HL-60 (cell line): ENCODE data around the gene FBXL7.

Source experiments
- DNase-seq, 2 experiments: peaks; one replicate each; pipeline ENCODE4 v3.0.0-alpha.2; 2010 to 2020; ENCODE audit warnings: low read depth in 1 of 2, low spot score in 1 of 2
- H3K27ac ChIP-seq: fragments of 250-450 bp; sonication (Bioruptor Pico); replicated peaks from 2 replicates; pipeline ENCODE4 v1.5.1; 2020; ENCODE audit warnings: mild to moderate bottlenecking, moderate library complexity
- H3K27me3 ChIP-seq: fragments of 250-450 bp; sonication (Bioruptor Pico); 2 replicates; pipeline ENCODE4 v1.5.1; 2021; ENCODE audit warnings: mild to moderate bottlenecking, moderate library complexity; ENCODE audit not compliant: insufficient read depth, poor library complexity, severe bottlenecking
- H3K4me3 ChIP-seq: replicated peaks from 2 replicates; pipeline ENCODE4 v1.5.1; 2011; ENCODE audit warnings: mild to moderate bottlenecking, control low read depth, low read length; ENCODE audit not compliant: insufficient read depth
- GABPA ChIP-seq: IDR thresholded peaks from 2 replicates; pipeline ENCODE4 v1.6.1; 2012; ENCODE audit warnings: low read depth
- POLR2AphosphoS5 ChIP-seq: IDR thresholded peaks from 2 replicates; pipeline ENCODE4 v1.6.1; 2012; ENCODE audit warnings: low read depth
- SPI1 ChIP-seq: IDR thresholded peaks from 2 replicates; pipeline ENCODE4 v1.6.1; 2012; ENCODE audit warnings: low read depth, mild to moderate bottlenecking, borderline replicate concordance
- TF ChIP-seq, protein P1 (sequence below): IDR thresholded peaks from one replicate; pipeline ENCODE4 v1.5.1; 2011; ENCODE audit warnings: low read length, control low read depth, inconsistent platforms; ENCODE audit not compliant: insufficient read depth
- TF ChIP-seq, protein P2 (sequence below): IDR thresholded peaks from 2 replicates; pipeline ENCODE4 v1.6.1; 2012; ENCODE audit warnings: low read depth; ENCODE audit not compliant: insufficient replicate concordance

Gene FBXL7

DNA sequence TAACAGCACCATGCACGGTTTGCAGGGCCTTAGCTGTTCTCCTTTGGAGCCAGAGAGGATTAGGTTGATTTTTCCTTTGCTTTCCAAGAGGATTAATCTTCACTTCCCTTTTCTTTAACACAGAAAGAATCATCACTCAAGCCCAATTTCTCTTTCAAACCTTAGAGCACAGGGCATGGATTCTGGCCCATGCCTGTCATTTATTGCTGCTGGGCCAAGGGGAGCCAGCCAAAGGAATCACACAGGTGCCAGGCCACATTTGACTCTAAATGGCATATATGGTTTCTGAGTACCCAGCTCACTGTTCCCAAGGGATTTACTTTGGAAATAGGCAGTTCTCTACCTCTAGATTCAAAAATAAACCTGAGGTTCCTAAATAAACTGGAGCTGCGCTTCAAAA is 58.3 kb downstream of the FBXL7 start:
- Histone ChIP-seq H3K27ac (no peak overlapping the region), H3K4me3 (no peak overlapping the region), H3K27me3 (no peaks in the 10 kb centered on the region)
- no peak for DNase-seq
- TF ChIP-seq SPI1: no peak
- TF ChIP-seq, protein P1, sequence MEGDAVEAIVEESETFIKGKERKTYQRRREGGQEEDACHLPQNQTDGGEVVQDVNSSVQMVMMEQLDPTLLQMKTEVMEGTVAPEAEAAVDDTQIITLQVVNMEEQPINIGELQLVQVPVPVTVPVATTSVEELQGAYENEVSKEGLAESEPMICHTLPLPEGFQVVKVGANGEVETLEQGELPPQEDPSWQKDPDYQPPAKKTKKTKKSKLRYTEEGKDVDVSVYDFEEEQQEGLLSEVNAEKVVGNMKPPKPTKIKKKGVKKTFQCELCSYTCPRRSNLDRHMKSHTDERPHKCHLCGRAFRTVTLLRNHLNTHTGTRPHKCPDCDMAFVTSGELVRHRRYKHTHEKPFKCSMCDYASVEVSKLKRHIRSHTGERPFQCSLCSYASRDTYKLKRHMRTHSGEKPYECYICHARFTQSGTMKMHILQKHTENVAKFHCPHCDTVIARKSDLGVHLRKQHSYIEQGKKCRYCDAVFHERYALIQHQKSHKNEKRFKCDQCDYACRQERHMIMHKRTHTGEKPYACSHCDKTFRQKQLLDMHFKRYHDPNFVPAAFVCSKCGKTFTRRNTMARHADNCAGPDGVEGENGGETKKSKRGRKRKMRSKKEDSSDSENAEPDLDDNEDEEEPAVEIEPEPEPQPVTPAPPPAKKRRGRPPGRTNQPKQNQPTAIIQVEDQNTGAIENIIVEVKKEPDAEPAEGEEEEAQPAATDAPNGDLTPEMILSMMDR: no peak
- TF ChIP-seq GABPA: no peak
- TF ChIP-seq, protein P2, sequence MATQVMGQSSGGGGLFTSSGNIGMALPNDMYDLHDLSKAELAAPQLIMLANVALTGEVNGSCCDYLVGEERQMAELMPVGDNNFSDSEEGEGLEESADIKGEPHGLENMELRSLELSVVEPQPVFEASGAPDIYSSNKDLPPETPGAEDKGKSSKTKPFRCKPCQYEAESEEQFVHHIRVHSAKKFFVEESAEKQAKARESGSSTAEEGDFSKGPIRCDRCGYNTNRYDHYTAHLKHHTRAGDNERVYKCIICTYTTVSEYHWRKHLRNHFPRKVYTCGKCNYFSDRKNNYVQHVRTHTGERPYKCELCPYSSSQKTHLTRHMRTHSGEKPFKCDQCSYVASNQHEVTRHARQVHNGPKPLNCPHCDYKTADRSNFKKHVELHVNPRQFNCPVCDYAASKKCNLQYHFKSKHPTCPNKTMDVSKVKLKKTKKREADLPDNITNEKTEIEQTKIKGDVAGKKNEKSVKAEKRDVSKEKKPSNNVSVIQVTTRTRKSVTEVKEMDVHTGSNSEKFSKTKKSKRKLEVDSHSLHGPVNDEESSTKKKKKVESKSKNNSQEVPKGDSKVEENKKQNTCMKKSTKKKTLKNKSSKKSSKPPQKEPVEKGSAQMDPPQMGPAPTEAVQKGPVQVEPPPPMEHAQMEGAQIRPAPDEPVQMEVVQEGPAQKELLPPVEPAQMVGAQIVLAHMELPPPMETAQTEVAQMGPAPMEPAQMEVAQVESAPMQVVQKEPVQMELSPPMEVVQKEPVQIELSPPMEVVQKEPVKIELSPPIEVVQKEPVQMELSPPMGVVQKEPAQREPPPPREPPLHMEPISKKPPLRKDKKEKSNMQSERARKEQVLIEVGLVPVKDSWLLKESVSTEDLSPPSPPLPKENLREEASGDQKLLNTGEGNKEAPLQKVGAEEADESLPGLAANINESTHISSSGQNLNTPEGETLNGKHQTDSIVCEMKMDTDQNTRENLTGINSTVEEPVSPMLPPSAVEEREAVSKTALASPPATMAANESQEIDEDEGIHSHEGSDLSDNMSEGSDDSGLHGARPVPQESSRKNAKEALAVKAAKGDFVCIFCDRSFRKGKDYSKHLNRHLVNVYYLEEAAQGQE: no peak
- no peak for TF ChIP-seq POLR2AphosphoS5

DNA sequence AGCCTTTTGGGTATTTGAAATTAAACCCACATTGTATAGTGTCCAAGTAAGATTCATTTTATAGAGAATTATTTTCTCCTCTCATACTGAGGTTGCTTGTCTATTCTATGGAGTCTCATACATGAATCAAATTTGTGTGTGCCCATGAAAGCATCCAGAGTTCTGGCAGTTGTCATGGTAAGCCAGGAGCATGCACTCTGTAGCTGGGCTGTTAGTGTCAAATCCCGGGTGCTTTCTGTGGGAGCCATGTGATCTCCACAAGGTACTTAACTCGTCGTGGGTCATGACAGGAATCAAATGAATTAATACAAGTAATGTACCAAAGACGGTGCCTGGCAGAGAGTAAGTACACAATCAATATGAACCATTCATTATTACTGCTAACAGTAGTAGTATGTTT is 58.7 kb downstream of the FBXL7 start:
- H3K27me3 ChIP-seq: no peaks in the 10 kb centered on the region
- TF ChIP-seq SPI1: no peak
- no peak for DNase-seq

DNA sequence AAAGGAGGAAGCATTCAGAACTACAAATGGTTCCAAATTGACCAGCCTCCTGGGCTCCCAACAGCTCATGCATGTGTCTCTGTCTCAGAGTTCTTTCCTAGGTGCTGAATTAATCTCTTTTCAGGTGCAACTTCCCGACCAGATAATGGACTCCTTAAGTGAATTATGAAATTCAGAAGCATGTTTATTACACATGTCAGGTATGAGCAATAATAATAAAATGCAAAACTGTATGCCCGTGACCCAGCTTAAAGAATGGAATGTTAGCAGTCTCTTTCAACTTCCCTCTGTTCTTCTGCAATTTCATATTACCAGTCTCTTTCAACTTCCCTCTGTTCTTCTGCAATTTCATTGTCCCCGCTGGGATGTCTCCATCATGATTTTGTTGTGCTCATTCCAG is 60.4 kb downstream of the FBXL7 start:
- no peak for DNase-seq
- Histone ChIP-seq H3K27me3 (no peaks in the 10 kb centered on the region), H3K27ac (no peak overlapping the region), H3K4me3 (no peak overlapping the region)
- TF ChIP-seq, protein P1: no peak
- TF ChIP-seq, protein P2: no peak
- TF ChIP-seq POLR2AphosphoS5 (no peak), GABPA (no peak), SPI1 (no peak)

More for the DNA sequence above, 58.7 kb downstream of the FBXL7 start:
- no peak overlapping the region for H3K27ac ChIP-seq
- H3K4me3 ChIP-seq: no peak overlapping the region

DNA sequence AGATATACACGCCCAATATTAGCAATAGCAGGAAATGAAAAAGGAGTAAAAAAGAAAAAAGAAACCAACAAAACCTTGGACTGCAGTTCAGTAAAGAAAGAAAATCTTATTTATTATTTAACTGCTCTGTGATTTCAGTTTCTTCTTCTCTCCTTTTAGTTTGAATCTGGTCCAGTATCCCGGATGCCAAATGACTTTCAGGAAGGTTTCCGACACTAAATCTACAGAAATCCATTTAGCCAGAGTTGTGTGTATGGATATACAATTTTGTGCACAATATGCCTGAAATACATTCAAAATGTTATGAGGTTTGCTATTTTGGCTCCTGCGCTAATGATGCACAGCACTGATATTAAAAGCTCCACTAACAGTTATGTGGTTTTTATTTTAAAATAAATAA is 64.5 kb downstream of the FBXL7 start:
- Histone ChIP-seq H3K4me3 (no peak overlapping the region), H3K27me3 (no peaks in the 10 kb centered on the region), H3K27ac (no peak overlapping the region)
- DNase-seq: no peak
- TF ChIP-seq, protein P2: no peak
